SK-N-SH treated with all-trans-retinoic acid at 6 μM for 48 hours (cell line): Measurements from ENCODE around the gene CFAP97.
"Not testable (repeated sequence)": the region's sequence is repeated elsewhere in the genome, so short reads cannot be mapped to it uniquely, and the experiment has no call there.

ENCODE experiments used
- ATAC-seq: fragments of 200-7000 bp; cut with Tn5 transposase; 3 replicates; pipeline ENCODE4 v1.9.1; 2020; ENCODE audit warnings: mild to moderate bottlenecking, moderate library complexity
- ARNTL ChIP-seq: fragments of 450-650 bp; formaldehyde crosslinking; IDR thresholded peaks from 2 replicates; pipeline ENCODE4 v1.5.0; 2020; ENCODE audit warnings: low read depth, mild to moderate bottlenecking, moderate library complexity, borderline replicate concordance
- BACH2 ChIP-seq: fragments of 250-450 bp; sonication (Bioruptor Pico); IDR thresholded peaks from 2 replicates; pipeline ENCODE4 v1.9.0; 2021; ENCODE audit warnings: mild to moderate bottlenecking, borderline replicate concordance
- CSDC2 ChIP-seq: fragments of 250-450 bp; sonication (Bioruptor Pico); IDR thresholded peaks from 2 replicates; pipeline ENCODE4 v1.5.0; 2020; ENCODE audit warnings: mild to moderate bottlenecking, moderate library complexity
- ESRRG ChIP-seq: fragments of 250-450 bp; sonication (Bioruptor Pico); IDR thresholded peaks from 2 replicates; pipeline ENCODE4 v1.6.1; 2021; ENCODE audit warnings: mild to moderate bottlenecking
- GLIS3 ChIP-seq: fragments of 250-450 bp; sonication (Bioruptor Pico); IDR thresholded peaks from 2 replicates; pipeline ENCODE4 v1.5.0; 2020; ENCODE audit warnings: mild to moderate bottlenecking, moderate library complexity
- ISL1 ChIP-seq: fragments of 250-450 bp; sonication (Bioruptor Pico); IDR thresholded peaks from 2 replicates; pipeline ENCODE4 v2.1.2; 2022; ENCODE audit warnings: mild to moderate bottlenecking, moderate library complexity
- PPARA ChIP-seq: fragments of 250-450 bp; sonication (Bioruptor Pico); IDR thresholded peaks from 2 replicates; pipeline ENCODE4 v1.5.0; 2020; ENCODE audit warnings: mild to moderate bottlenecking, borderline replicate concordance
- SNAI2 ChIP-seq: fragments of 250-450 bp; sonication (Bioruptor Pico); IDR thresholded peaks from 2 replicates; pipeline ENCODE4 v1.5.0; 2020; ENCODE audit warnings: mild to moderate bottlenecking, moderate library complexity
- ZC3H10 ChIP-seq: fragments of 250-450 bp; sonication (Bioruptor Pico); IDR thresholded peaks from 2 replicates; pipeline ENCODE4 v1.5.1; 2021; ENCODE audit warnings: mild to moderate bottlenecking, moderate library complexity
- ZFP3 ChIP-seq: fragments of 250-450 bp; sonication (Bioruptor Pico); IDR thresholded peaks from 2 replicates; pipeline ENCODE4 v1.5.0; 2020; ENCODE audit warnings: mild to moderate bottlenecking, moderate library complexity
- ZFP30 ChIP-seq: fragments of 450-650 bp; formaldehyde crosslinking; IDR thresholded peaks from 2 replicates; pipeline ENCODE4 v1.5.0; 2022; ENCODE audit warnings: mild to moderate bottlenecking, moderate library complexity
- ZNF565 ChIP-seq: fragments of 450-650 bp; formaldehyde crosslinking; conservative IDR thresholded peaks from 2 replicates; pipeline ENCODE4 v1.5.0; 2020; ENCODE audit warnings: low read depth, mild to moderate bottlenecking, moderate library complexity
- ZNF70 ChIP-seq: fragments of 450-650 bp; formaldehyde crosslinking; IDR thresholded peaks from 2 replicates; pipeline ENCODE4 v1.5.0; 2020; ENCODE audit warnings: mild to moderate bottlenecking, moderate library complexity
- TF ChIP-seq, protein P1 (sequence below): fragments of 250-450 bp; sonication (Bioruptor Pico); IDR thresholded peaks from 2 replicates; pipeline ENCODE4 v1.8.0; 2020; ENCODE audit warnings: mild to moderate bottlenecking, moderate library complexity, borderline replicate concordance
- TF ChIP-seq, protein P2 (sequence below): fragments of 250-450 bp; sonication (Bioruptor Pico); IDR thresholded peaks from 2 replicates; pipeline ENCODE4 v1.5.0; 2020; ENCODE audit warnings: mild to moderate bottlenecking, moderate library complexity
- TF ChIP-seq, protein P3 (sequence below): fragments of 250-450 bp; sonication (Bioruptor Pico); IDR thresholded peaks from 2 replicates; pipeline ENCODE4 v1.5.1; 2020; ENCODE audit warnings: low read depth, mild to moderate bottlenecking, moderate library complexity
- TF ChIP-seq, protein P4 (sequence below): fragments of 250-450 bp; sonication (Bioruptor Pico); IDR thresholded peaks from 2 replicates; pipeline ENCODE4 v1.5.1; 2021; ENCODE audit warnings: mild to moderate bottlenecking, moderate library complexity
- TF ChIP-seq, protein P5 (sequence below): fragments of 250-450 bp; sonication (Bioruptor Pico); IDR thresholded peaks from 2 replicates; pipeline ENCODE4 v1.8.0; 2021; ENCODE audit warnings: low read depth, mild to moderate bottlenecking, moderate library complexity, borderline replicate concordance

Gene CFAP97

DNA sequence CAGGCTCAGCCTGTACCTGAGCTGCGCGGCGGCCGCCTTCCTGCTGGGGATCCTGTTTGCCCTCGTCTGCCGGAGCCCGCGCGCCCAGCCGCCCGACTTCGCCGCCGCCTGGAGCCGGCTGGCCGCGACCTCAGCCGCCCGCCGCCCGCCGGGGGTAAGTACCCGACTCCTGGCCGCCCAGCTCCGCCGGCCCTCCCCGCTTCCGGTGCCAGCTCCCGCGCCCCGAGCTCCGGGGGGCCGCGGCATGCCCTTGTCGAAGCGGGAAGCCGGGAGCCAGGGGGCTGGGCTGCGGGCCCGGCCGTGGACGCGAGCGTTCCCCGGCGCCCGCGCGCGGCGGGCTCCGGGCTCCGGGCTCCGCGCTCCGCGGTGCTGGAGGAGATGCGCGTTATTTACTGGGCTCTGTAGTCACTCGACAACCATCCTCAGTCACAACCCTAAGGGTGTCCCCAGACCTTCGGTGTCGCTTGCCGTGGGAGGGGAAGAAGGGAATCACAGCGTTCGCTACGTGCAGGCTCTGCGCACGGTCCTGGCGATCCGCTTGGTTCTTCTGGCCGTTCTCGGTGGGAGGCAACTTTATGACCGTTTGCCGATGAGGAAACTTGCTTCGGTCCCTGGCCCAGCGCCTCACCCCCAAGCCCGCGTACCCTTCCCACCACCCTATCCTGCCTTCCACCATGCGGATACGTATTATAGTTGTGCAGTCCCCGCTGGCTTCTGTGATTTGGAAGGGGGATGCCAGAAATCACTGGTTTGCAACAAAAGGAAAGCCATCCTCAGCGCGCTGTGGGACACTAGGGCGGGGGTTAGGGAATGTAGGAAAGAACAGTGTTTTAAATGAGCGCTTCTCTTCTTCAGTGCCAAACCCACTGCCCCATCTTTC lies 6.5 kb upstream of the CFAP97 start:
- TF ChIP-seq ZNF70 (0 out of 2 replicates have a peak, but pooled peaks have one; percentile 28), GLIS3 (no peak)
- TF ChIP-seq, all 23 proteins: peak for 1
- ATAC-seq: peak; percentile 63

GRCh38 chr4:185209852-185210101 lies 6.0 kb upstream of the CFAP97 start:
- not testable (repeated sequence) for ATAC-seq

- TF ChIP-seq, protein P1, sequence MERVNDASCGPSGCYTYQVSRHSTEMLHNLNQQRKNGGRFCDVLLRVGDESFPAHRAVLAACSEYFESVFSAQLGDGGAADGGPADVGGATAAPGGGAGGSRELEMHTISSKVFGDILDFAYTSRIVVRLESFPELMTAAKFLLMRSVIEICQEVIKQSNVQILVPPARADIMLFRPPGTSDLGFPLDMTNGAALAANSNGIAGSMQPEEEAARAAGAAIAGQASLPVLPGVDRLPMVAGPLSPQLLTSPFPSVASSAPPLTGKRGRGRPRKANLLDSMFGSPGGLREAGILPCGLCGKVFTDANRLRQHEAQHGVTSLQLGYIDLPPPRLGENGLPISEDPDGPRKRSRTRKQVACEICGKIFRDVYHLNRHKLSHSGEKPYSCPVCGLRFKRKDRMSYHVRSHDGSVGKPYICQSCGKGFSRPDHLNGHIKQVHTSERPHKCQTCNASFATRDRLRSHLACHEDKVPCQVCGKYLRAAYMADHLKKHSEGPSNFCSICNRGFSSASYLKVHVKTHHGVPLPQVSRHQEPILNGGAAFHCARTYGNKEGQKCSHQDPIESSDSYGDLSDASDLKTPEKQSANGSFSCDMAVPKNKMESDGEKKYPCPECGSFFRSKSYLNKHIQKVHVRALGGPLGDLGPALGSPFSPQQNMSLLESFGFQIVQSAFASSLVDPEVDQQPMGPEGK (CRISPR knock-in tag): no peak
- TF ChIP-seq, protein P2, sequence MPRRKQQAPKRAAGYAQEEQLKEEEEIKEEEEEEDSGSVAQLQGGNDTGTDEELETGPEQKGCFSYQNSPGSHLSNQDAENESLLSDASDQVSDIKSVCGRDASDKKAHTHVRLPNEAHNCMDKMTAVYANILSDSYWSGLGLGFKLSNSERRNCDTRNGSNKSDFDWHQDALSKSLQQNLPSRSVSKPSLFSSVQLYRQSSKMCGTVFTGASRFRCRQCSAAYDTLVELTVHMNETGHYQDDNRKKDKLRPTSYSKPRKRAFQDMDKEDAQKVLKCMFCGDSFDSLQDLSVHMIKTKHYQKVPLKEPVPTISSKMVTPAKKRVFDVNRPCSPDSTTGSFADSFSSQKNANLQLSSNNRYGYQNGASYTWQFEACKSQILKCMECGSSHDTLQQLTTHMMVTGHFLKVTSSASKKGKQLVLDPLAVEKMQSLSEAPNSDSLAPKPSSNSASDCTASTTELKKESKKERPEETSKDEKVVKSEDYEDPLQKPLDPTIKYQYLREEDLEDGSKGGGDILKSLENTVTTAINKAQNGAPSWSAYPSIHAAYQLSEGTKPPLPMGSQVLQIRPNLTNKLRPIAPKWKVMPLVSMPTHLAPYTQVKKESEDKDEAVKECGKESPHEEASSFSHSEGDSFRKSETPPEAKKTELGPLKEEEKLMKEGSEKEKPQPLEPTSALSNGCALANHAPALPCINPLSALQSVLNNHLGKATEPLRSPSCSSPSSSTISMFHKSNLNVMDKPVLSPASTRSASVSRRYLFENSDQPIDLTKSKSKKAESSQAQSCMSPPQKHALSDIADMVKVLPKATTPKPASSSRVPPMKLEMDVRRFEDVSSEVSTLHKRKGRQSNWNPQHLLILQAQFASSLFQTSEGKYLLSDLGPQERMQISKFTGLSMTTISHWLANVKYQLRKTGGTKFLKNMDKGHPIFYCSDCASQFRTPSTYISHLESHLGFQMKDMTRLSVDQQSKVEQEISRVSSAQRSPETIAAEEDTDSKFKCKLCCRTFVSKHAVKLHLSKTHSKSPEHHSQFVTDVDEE (CRISPR knock-in tag): peak; percentile 25; the same call in 1 of the 2 replicates
- ATAC-seq: peak; percentile 88
Observed at GRCh38 chr4:185209031-185209851, 5.4 kb upstream of the CFAP97 start, which contains the start of gene SNX25. TSS of gene SNX25 (plus strand) at chr4:185209598. CDS start at chr4:185209827, 229 bp downstream.

DNA sequence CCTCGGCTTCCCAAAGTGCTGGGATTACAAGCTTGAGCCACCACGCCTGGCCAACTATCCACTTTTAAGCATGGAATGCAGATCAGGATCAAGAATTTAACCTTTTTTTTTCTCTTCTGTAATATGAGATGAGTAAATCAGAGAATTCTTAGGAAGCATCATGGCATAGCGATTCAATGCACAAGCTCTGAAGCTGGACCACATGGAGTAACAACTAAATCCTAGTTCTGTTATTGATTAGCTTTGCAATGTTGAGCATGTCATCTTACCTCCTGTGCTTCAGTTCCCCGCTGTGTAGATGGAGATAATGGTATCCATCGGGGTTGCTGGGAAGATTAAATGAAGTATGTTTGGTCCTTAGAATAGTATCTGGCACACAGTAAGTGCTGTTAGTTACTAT lies 3.7 kb upstream of the CFAP97 start:
- TF ChIP-seq, protein P3, sequence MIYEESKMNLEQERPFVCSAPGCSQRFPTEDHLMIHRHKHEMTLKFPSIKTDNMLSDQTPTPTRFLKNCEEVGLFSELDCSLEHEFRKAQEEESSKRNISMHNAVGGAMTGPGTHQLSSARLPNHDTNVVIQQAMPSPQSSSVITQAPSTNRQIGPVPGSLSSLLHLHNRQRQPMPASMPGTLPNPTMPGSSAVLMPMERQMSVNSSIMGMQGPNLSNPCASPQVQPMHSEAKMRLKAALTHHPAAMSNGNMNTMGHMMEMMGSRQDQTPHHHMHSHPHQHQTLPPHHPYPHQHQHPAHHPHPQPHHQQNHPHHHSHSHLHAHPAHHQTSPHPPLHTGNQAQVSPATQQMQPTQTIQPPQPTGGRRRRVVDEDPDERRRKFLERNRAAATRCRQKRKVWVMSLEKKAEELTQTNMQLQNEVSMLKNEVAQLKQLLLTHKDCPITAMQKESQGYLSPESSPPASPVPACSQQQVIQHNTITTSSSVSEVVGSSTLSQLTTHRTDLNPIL: no peak
- TF ChIP-seq GLIS3: no peak
- no peak for TF ChIP-seq ISL1 (CRISPR knock-in tag)
- no peak for ATAC-seq

GRCh38 chr4:185205697-185206342 lies 2.0 kb upstream of the CFAP97 start:
- no peak for ATAC-seq
- no peak for TF ChIP-seq BACH2 (CRISPR knock-in tag)
- TF ChIP-seq, protein P4, sequence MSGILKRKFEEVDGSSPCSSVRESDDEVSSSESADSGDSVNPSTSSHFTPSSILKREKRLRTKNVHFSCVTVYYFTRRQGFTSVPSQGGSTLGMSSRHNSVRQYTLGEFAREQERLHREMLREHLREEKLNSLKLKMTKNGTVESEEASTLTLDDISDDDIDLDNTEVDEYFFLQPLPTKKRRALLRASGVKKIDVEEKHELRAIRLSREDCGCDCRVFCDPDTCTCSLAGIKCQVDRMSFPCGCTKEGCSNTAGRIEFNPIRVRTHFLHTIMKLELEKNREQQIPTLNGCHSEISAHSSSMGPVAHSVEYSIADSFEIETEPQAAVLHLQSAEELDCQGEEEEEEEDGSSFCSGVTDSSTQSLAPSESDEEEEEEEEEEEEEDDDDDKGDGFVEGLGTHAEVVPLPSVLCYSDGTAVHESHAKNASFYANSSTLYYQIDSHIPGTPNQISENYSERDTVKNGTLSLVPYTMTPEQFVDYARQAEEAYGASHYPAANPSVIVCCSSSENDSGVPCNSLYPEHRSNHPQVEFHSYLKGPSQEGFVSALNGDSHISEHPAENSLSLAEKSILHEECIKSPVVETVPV (CRISPR knock-in tag): no peak
- TF ChIP-seq CSDC2 (CRISPR knock-in tag): no peak
- TF ChIP-seq, protein P2 (CRISPR knock-in tag): no peak
- TF ChIP-seq, protein P5, sequence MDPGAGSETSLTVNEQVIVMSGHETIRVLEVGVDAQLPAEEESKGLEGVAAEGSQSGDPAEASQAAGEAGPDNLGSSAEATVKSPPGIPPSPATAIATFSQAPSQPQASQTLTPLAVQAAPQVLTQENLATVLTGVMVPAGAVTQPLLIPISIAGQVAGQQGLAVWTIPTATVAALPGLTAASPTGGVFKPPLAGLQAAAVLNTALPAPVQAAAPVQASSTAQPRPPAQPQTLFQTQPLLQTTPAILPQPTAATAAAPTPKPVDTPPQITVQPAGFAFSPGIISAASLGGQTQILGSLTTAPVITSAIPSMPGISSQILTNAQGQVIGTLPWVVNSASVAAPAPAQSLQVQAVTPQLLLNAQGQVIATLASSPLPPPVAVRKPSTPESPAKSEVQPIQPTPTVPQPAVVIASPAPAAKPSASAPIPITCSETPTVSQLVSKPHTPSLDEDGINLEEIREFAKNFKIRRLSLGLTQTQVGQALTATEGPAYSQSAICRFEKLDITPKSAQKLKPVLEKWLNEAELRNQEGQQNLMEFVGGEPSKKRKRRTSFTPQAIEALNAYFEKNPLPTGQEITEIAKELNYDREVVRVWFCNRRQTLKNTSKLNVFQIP: no peak
- TF ChIP-seq SNAI2 (CRISPR knock-in tag): no peak
- TF ChIP-seq ZC3H10 (CRISPR knock-in tag): no peak
- TF ChIP-seq ZFP30 (CRISPR knock-in tag): no peak
- TF ChIP-seq ISL1 (CRISPR knock-in tag): no peak
- no peak for TF ChIP-seq PPARA (CRISPR knock-in tag)
- no peak for TF ChIP-seq ESRRG (CRISPR knock-in tag)
- TF ChIP-seq ARNTL (CRISPR knock-in tag): no peak
- no peak for TF ChIP-seq ZFP3
- TF ChIP-seq, protein P3: no peak
- TF ChIP-seq ZNF565 (CRISPR knock-in tag): no peak
